OCI-LY1 (cell line): ENCODE measurements around the gene SEC62.

Experiments used
- H2AFZ ChIP-seq: fragments of 200-600 bp; sonication (generic), shearing (Covaris generic); 2 replicates; pipeline ENCODE4 v1.6.0; 2014; ENCODE audit warnings: antibody characterized with exemption, mild to moderate bottlenecking, low read length
- H3F3A ChIP-seq: fragments of 200-600 bp; sonication (generic), shearing (Covaris generic); 2 replicates; pipeline ENCODE4 v1.6.0; 2014; ENCODE audit warnings: mild to moderate bottlenecking, antibody characterized with exemption, low read length, moderate library complexity; ENCODE audit not compliant: insufficient read depth
- H3K27ac ChIP-seq: fragments of 200-600 bp; sonication (generic); 2 replicates; pipeline ENCODE4 v1.5.1; 2014; ENCODE audit warnings: low read length, mixed run types, mild to moderate bottlenecking, low read depth; ENCODE audit not compliant: poor library complexity, severe bottlenecking
- H3K27me3 ChIP-seq: fragments of 200-600 bp; sonication (generic); 2 replicates; pipeline ENCODE4 v1.6.0; 2014; ENCODE audit warnings: antibody characterized with exemption, mild to moderate bottlenecking, low read length, moderate library complexity; ENCODE audit not compliant: insufficient read depth
- H3K36me3 ChIP-seq: fragments of 200-600 bp; sonication (generic); 2 replicates; pipeline ENCODE4 v1.6.1; 2014; ENCODE audit warnings: mild to moderate bottlenecking, antibody characterized with exemption, low read length, moderate library complexity, mixed read lengths; ENCODE audit not compliant: insufficient read depth
- H3K4me1 ChIP-seq: fragments of 200-600 bp; sonication (generic); 2 replicates; pipeline ENCODE4 v1.5.1; 2014; ENCODE audit warnings: mild to moderate bottlenecking, low read length, moderate library complexity; ENCODE audit not compliant: insufficient read depth, severe bottlenecking
- H3K4me2 ChIP-seq: fragments of 200-600 bp; sonication (generic), shearing (Covaris generic); 2 replicates; pipeline ENCODE4 v1.6.1; 2014; ENCODE audit warnings: low read length
- H3K4me3 ChIP-seq: fragments of 200-600 bp; sonication (generic); 2 replicates; pipeline ENCODE4 v1.5.1; 2014; ENCODE audit warnings: low read length, low read depth, mild to moderate bottlenecking, mixed read lengths; ENCODE audit not compliant: poor library complexity, severe bottlenecking
- H3K79me2 ChIP-seq: fragments of 200-600 bp; shearing (Covaris generic); 2 replicates; pipeline ENCODE4 v1.6.1; 2016; ENCODE audit warnings: mixed run types, low read length, mixed read lengths; ENCODE audit not compliant: insufficient read depth
- H3K9ac ChIP-seq: fragments of 200-600 bp; sonication (generic), shearing (Covaris generic); 2 replicates; pipeline ENCODE4 v1.6.1; 2014; ENCODE audit warnings: mild to moderate bottlenecking, low read length, mixed read lengths
- H3K9me2 ChIP-seq: fragments of 200-600 bp; sonication (generic), shearing (Covaris generic); 2 replicates; pipeline ENCODE4 v1.6.1; 2014; ENCODE audit warnings: low read depth, mild to moderate bottlenecking, low read length, mixed read lengths
- H3K9me3 ChIP-seq: fragments of 200-600 bp; shearing (Covaris generic); 2 replicates; pipeline ENCODE4 v1.6.1; 2014; ENCODE audit warnings: low read length, mixed read lengths
- H4K20me1 ChIP-seq: fragments of 200-600 bp; sonication (generic), shearing (Covaris generic); 2 replicates; pipeline ENCODE4 v1.6.0; 2016; ENCODE audit warnings: mild to moderate bottlenecking, low read length; ENCODE audit not compliant: insufficient read depth
- CTCF ChIP-seq: fragments of 200-600 bp; sonication (generic), shearing (Covaris generic); IDR thresholded peaks from 2 replicates; pipeline ENCODE4 v1.5.1; 2017; ENCODE audit warnings: mild to moderate bottlenecking, antibody characterized with exemption, low read length, moderate library complexity, mixed read lengths
- EZH2 ChIP-seq: fragments of 200-600 bp; sonication (generic), shearing (Covaris generic); IDR thresholded peaks from 2 replicates; pipeline ENCODE4 v1.8.0; 2017; ENCODE audit warnings: borderline replicate concordance, mixed run types, mild to moderate bottlenecking, antibody characterized with exemption, low read length, moderate library complexity, mixed read lengths

The SEC62 gene

GRCh38 chr3:169992781-169993180 lies 26.2 kb downstream of the SEC62 start:
- H3K27ac ChIP-seq, result no peak overlapping the region
- H4K20me1 ChIP-seq, result no peaks in the 10 kb centered on the region
- no peak overlapping the region for H3K4me3 ChIP-seq
- no peak overlapping the region for H3K9ac ChIP-seq
- no peak overlapping the region for H2AFZ ChIP-seq
- peaks cover 89% of the 10 kb centered on the region for H3K36me3 ChIP-seq
- H3K79me2 ChIP-seq, result no peaks in the 10 kb centered on the region
- H3K9me2 ChIP-seq, result no peaks in the 10 kb centered on the region
- TF ChIP-seq EZH2 (no peak), CTCF (no peak)
- H3K27me3 ChIP-seq, result no peaks in the 10 kb centered on the region
- H3K9me3 ChIP-seq, result no peaks in the 10 kb centered on the region
- no peaks in the 10 kb centered on the region for H3K4me1 ChIP-seq
- H3F3A ChIP-seq, result no peaks in the 10 kb centered on the region
- no peak overlapping the region for H3K4me2 ChIP-seq

- no peak overlapping the region for H2AFZ ChIP-seq
- H3K4me3 ChIP-seq, result no peak overlapping the region
- no peaks in the 10 kb centered on the region for H3K4me1 ChIP-seq
- H4K20me1 ChIP-seq, result no peaks in the 10 kb centered on the region
- H3K4me2 ChIP-seq, result no peak overlapping the region
- no peaks in the 10 kb centered on the region for H3F3A ChIP-seq
- peaks cover 85% of the 10 kb centered on the region for H3K36me3 ChIP-seq
- no peak for TF ChIP-seq EZH2
- TF ChIP-seq CTCF, result no peak
- no peaks in the 10 kb centered on the region for H3K9me3 ChIP-seq
- H3K9ac ChIP-seq, result no peak overlapping the region
- no peaks in the 10 kb centered on the region for H3K79me2 ChIP-seq
- no peaks in the 10 kb centered on the region for H3K9me2 ChIP-seq
- H3K27ac ChIP-seq, result no peak overlapping the region
- H3K27me3 ChIP-seq, result no peaks in the 10 kb centered on the region
These were observed 27.2 kb downstream of the SEC62 start for GRCh38 chr3:169993761-169994160.

DNA sequence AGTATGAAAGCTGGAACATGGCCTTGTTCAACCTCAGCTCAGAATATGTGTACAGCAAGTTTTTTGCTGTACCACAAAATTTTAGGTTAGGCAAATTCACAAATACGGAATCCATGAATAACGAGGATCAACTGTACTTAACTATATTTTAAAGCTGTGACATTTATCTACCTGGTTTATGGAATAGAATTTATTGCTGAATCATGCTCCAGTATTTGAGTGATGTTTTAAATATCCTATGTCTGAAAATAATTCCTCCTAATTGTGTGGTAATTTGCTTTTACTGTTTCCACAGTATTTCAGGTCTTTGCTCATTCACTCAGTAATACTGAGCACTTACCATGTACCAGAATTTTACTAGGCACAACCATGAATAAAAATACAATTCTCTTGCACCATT lies 29.5 kb downstream of the SEC62 start:
- peaks cover 75% of the 10 kb centered on the region for H3K36me3 ChIP-seq

More for the DNA sequence above, 29.5 kb downstream of the SEC62 start:
- Histone ChIP-seq H4K20me1 (no peaks in the 10 kb centered on the region), H2AFZ (no peak overlapping the region), H3K27ac (peak overlapping the region; percentile 6), H3K79me2 (no peaks in the 10 kb centered on the region), H3K4me1 (no peaks in the 10 kb centered on the region), H3K4me2 (no peak overlapping the region), H3K9ac (no peak overlapping the region), H3F3A (0 out of 2 replicates have a peak, but pooled peaks cover 3% of the 10 kb centered on the region), H3K27me3 (no peaks in the 10 kb centered on the region), H3K9me3 (no peaks in the 10 kb centered on the region), H3K9me2 (no peaks in the 10 kb centered on the region), H3K4me3 (no peak overlapping the region)
- TF ChIP-seq CTCF (no peak), EZH2 (no peak)
